Measurements from ENCODE around the gene SGPP1. TPM values are rescaled to one million over a fixed set of nuclear protein-coding genes. Genes with fewer than 3 reads are reported as not detected.

SGPP1 gene
- total and polyA plus RNA-seq, 10 of the 15 experiments (the other 5 are each of a cell fraction or from before 2014, with no cell fraction given): 3.5 to 37.7 (median 25.5) TPM

DNA sequence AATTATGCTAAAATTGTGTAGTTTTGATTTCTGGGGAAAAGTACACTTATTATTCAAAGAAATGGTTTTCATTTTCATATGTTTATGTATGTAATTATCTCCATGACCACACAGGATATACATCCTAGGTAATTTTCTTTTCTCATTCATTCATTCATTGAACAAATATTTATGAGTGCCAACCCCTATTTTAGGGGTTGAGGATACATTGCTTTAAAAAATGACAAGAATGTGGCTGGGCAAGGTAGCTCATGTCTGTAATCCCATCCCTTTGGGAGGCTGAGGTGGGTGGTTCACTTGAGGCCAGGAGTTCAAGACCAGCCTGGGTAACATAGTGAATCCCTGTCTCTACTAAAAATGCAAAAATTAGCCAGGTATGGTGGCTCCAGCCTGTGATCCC lies 40.9 kb downstream of the SGPP1 start:
- Histone ChIP-seq H2AFZ (ENCODE audit: control insufficient read depth, low read depth, low read length) (no peak overlapping the region), H3K9me3 (replicated peaks; ENCODE audit: control insufficient read depth, insufficient read depth, low read length) (no peaks in the 10 kb centered on the region; the same call in 2 of the 3 replicates), H3K4me1 (ENCODE audit: control insufficient read depth, insufficient read depth, low read length) (no peaks in the 10 kb centered on the region), H3K36me3 (ENCODE audit: control insufficient read depth in 2 of 2, insufficient read depth in 2 of 2, low read length in 1 of 2) (no peaks in the 10 kb centered on the region; a peak in 2 of 4 replicates), H3K27ac (ENCODE audit: control insufficient read depth, insufficient read depth) (no peak overlapping the region), H3K4me2 (ENCODE audit: control insufficient read depth, insufficient read depth) (no peak overlapping the region), H3K79me2 (ENCODE audit: control insufficient read depth, insufficient read depth, low read length) (no peaks in the 10 kb centered on the region), H3K27me3 (replicated peaks in 1 of 2; ENCODE audit: control insufficient read depth in 2 of 2, insufficient read depth in 2 of 2, low read length in 1 of 2) (no peaks in the 10 kb centered on the region), H4K20me1 (ENCODE audit: control insufficient read depth, insufficient read depth) (no peaks in the 10 kb centered on the region), H3K4me3 (no peak overlapping the region), H3K9ac (ENCODE audit: control insufficient read depth, insufficient read depth, low read length) (no peak overlapping the region)
- no TSS peak for BruUV-seq (replicated peaks)
- ATAC-seq (no peak), FAIRE-seq (no peak), DNase-seq (ENCODE audit: low read depth, low spot score) (no peak)
- CTCF ChIA-PET: interaction anchor here (1.7 kb wide), 1 partner anchor 24 kb away, joined by 4 read pairs; no protein-coding TSS in a partner anchor
- SMC1A ChIA-PET (ENCODE audit: uncharacterized antibody, unreplicated experiment): interaction anchor here (3.6 kb wide), 1 partner anchor 8 kb away, joined by 17 read pairs; no protein-coding TSS in a partner anchor
- TF ChIP-seq SIN3A (IDR thresholded peaks at IDR 0.05; ENCODE audit: low read depth, low read length) (no peak), CHD1 (IDR thresholded peaks at IDR 0.05; ENCODE audit: low read depth, low read length) (no peak), ZNF384 (IDR thresholded peaks at IDR 0.05; ENCODE audit: borderline replicate concordance, low read depth, low read length) (no peak), ZBED1 (IDR thresholded peaks at IDR 0.05; ENCODE audit: borderline replicate concordance) (no peak), TBL1XR1 (IDR thresholded peaks at IDR 0.05; ENCODE audit: low read depth, low read length) (no peak), KAT2A (conservative IDR thresholded peaks at IDR 0.05; ENCODE audit: control insufficient read depth, low read depth, low read length) (no peak), ESRRA (IDR thresholded peaks at IDR 0.05; ENCODE audit: low read length) (no peak), PAX8 (IDR thresholded peaks at IDR 0.05) (no peak), MTA2 (IDR thresholded peaks at IDR 0.05; ENCODE audit: low read depth) (no peak), PAX5 (IDR thresholded peaks at IDR 0.05; ENCODE audit: borderline replicate concordance, low read depth, low read length) (no peak), ZZZ3 (IDR thresholded peaks at IDR 0.05; ENCODE audit: control insufficient read depth, insufficient read length, low read depth) (no peak), SMAD5 (IDR thresholded peaks at IDR 0.05; ENCODE audit: low read depth) (no peak), RELA (IDR thresholded peaks at IDR 0.05; ENCODE audit: borderline replicate concordance, partially characterized antibody) (no peak), EED (IDR thresholded peaks at IDR 0.05; ENCODE audit: low read depth) (no peak), ETV6 (conservative IDR thresholded peaks at IDR 0.05 in 1 of 2, IDR thresholded peaks at IDR 0.05 in 1 of 2; ENCODE audit: borderline replicate concordance in 1 of 2, low read depth in 1 of 2) (no peak), RBBP5 (conservative IDR thresholded peaks at IDR 0.05) (no peak), NFXL1 (IDR thresholded peaks at IDR 0.05; ENCODE audit: borderline replicate concordance) (no peak)
- TF ChIP-seq, protein P1, sequence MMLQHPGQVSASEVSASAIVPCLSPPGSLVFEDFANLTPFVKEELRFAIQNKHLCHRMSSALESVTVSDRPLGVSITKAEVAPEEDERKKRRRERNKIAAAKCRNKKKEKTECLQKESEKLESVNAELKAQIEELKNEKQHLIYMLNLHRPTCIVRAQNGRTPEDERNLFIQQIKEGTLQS (IDR thresholded peaks at IDR 0.05; ENCODE audit: borderline replicate concordance, extremely low read depth, low read depth, low read length): no peak
- TF ChIP-seq, protein P2, sequence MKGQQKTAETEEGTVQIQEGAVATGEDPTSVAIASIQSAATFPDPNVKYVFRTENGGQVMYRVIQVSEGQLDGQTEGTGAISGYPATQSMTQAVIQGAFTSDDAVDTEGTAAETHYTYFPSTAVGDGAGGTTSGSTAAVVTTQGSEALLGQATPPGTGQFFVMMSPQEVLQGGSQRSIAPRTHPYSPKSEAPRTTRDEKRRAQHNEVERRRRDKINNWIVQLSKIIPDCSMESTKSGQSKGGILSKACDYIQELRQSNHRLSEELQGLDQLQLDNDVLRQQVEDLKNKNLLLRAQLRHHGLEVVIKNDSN (IDR thresholded peaks at IDR 0.05; ENCODE audit: borderline replicate concordance, extremely low read length, insufficient read depth, low read depth, low read length): no peak
- in situ Hi-C loops (cut with MboI): no loop called here
- RAD21 ChIA-PET (ENCODE audit: unreplicated experiment): no interaction called here
- POLR2A ChIA-PET: interaction anchor here (1.6 kb wide), 1 partner anchor 9 kb away, joined by 4 read pairs; no protein-coding TSS in a partner anchor
- intact Hi-C loops (cut with micrococcal nuclease; ENCODE audit: unreplicated experiment): no loop called here
